Keratinocyte (primary cell): Measurements from ENCODE around the gene EVL. TPM values are rescaled to one million over a fixed set of nuclear protein-coding genes. Genes with fewer than 3 reads are reported as not detected.

ENCODE experiments used
- DNase-seq: peaks from one replicate; pipeline ENCODE4 v3.0.0-alpha.2; 2011; ENCODE audit warnings: low read depth, missing footprints, low spot score
- FAIRE-seq: peaks from 2 replicates; lab custom pipeline; 2011; peaks lifted over from hg19 to GRCh38; lab: Jason Lieb, UNC
- H2AFZ ChIP-seq: 2 replicates; pipeline ENCODE4 v1.6.0; 2012; ENCODE audit warnings: low read length, control low read depth, inconsistent platforms; ENCODE audit not compliant: control insufficient read depth
- H3K27ac ChIP-seq: 2 replicates; pipeline ENCODE4 v1.5.1; 2011; ENCODE audit warnings: low read length; ENCODE audit not compliant: control insufficient read depth, insufficient read depth
- H3K27me3 ChIP-seq: 3 replicates; pipeline ENCODE4 v1.6.0; 2011; ENCODE audit warnings: low read length; ENCODE audit not compliant: control insufficient read depth, insufficient read depth; ENCODE audit errors: extremely low read depth
- H3K36me3 ChIP-seq, 2 experiments: 2 replicates in 1 of 2; 3 replicates in 1 of 2; pipeline ENCODE4 v1.5.1; 2011; ENCODE audit warnings: low read length in 2 of 2, mild to moderate bottlenecking in 1 of 2; ENCODE audit not compliant: control insufficient read depth in 2 of 2, insufficient read depth in 2 of 2; ENCODE audit errors: extremely low read depth in 1 of 2
- H3K4me1 ChIP-seq: 3 replicates; pipeline ENCODE4 v1.5.1; 2011; ENCODE audit warnings: low read length; ENCODE audit not compliant: control insufficient read depth, insufficient read depth; ENCODE audit errors: extremely low read depth
- H3K4me2 ChIP-seq: 3 replicates; pipeline ENCODE4 v1.6.0; 2011; ENCODE audit warnings: low read depth, low read length; ENCODE audit not compliant: control insufficient read depth, insufficient read depth; ENCODE audit errors: extremely low read depth
- H3K4me3 ChIP-seq, 3 experiments: fragments of 200-600 bp in 1 of 3; sonication (generic) in 1 of 3; 2 replicates in 2 of 3; 3 replicates in 1 of 3; pipeline ENCODE4 v1.5.1; 2011 to 2016; ENCODE audit warnings: low read length in 3 of 3, mild to moderate bottlenecking in 3 of 3, control low read depth in 2 of 3, inconsistent platforms in 1 of 3, low read depth in 1 of 3, mixed read lengths in 1 of 3, mixed run types in 1 of 3, moderate library complexity in 1 of 3; ENCODE audit not compliant: control insufficient read depth in 2 of 3, insufficient read depth in 2 of 3; ENCODE audit errors: extremely low read depth in 1 of 3
- H3K79me2 ChIP-seq: 2 replicates; pipeline ENCODE4 v1.6.0; 2012; ENCODE audit warnings: low read length; ENCODE audit not compliant: control insufficient read depth, insufficient read depth
- H3K9ac ChIP-seq: 3 replicates; pipeline ENCODE4 v1.6.0; 2011; ENCODE audit warnings: low read length; ENCODE audit not compliant: control insufficient read depth, insufficient read depth; ENCODE audit errors: extremely low read depth
- H3K9me1 ChIP-seq: 3 replicates; pipeline ENCODE4 v1.6.0; 2011; ENCODE audit warnings: low read length; ENCODE audit not compliant: control insufficient read depth, insufficient read depth; ENCODE audit errors: extremely low read depth
- H3K9me3 ChIP-seq: 2 replicates; pipeline ENCODE4 v1.5.1; 2012; ENCODE audit warnings: low read depth, low read length; ENCODE audit not compliant: control insufficient read depth
- H4K20me1 ChIP-seq: 3 replicates; pipeline ENCODE4 v1.6.0; 2011; ENCODE audit warnings: low read length; ENCODE audit not compliant: control insufficient read depth, insufficient read depth; ENCODE audit errors: extremely low read depth
- CTCF ChIP-seq, 3 experiments: IDR thresholded peaks in 1 of 3; conservative IDR thresholded peaks in 1 of 3; optimal IDR thresholded peaks in 1 of 3; 2 replicates in 2 of 3; 3 replicates in 1 of 3; pipeline versions ENCODE3 to v1.5.1; 2011; ENCODE audit warnings: low read length in 3 of 3, mild to moderate bottlenecking in 3 of 3, moderate library complexity in 2 of 3, control low read depth in 1 of 3, inconsistent platforms in 1 of 3; ENCODE audit not compliant: insufficient read depth in 2 of 3; ENCODE audit errors: extremely low read depth in 1 of 3
- EZH2 ChIP-seq: IDR thresholded peaks from one replicate; pipeline ENCODE4 v1.6.1; 2012; ENCODE audit warnings: inconsistent platforms, mild to moderate bottlenecking, low read length, moderate library complexity
- dilution Hi-C: fragments of 300-500 bp; cut with MboI; formaldehyde crosslinking; loops from one replicate; pipeline ENCODE4 v1.7.0; 2020; ENCODE audit warnings: low sequenced_read_pairs; ENCODE audit not compliant: extremely low pct_ligation_motif_present
- polyA plus RNA-seq, 5 experiments: library from polyadenylated mRNA; depleted of rRNA in 3 of 5; stranded (reverse) in 3 of 5; stranded (forward) in 1 of 5; unstranded in 1 of 5; fragments of >200 nt; gene quantifications; 1 replicate in 1 of 5; 2 replicates in 3 of 5; 3 replicates in 1 of 5; pipeline versions ENCODE4 v1.2.1 to v1.2.3, GENCODE V29; 2011 to 2012; ENCODE audit warnings: missing spikeins in 2 of 5, low read depth in 1 of 5, low replicate concordance in 1 of 5

Gene EVL
- polyA plus RNA-seq, 1 donor (not counting 4 experiments of a cell fraction or from before 2014, with no cell fraction given) = 12.0 TPM

GRCh38 chr14:100041271-100041670 is 24.0 kb upstream of the EVL start:
- H4K20me1 ChIP-seq = no peaks in the 10 kb centered on the region
- no peak for TF ChIP-seq CTCF (optimal IDR thresholded peaks at IDR 0.05 in 1 of 3, IDR thresholded peaks at IDR 0.05 in 1 of 3, conservative IDR thresholded peaks at IDR 0.05 in 1 of 3; ENCODE audit: extremely low read depth in 1 of 3, insufficient read depth in 2 of 3, low read length in 3 of 3)
- TF ChIP-seq EZH2 = no peak
- FAIRE-seq = no peak

DNA sequence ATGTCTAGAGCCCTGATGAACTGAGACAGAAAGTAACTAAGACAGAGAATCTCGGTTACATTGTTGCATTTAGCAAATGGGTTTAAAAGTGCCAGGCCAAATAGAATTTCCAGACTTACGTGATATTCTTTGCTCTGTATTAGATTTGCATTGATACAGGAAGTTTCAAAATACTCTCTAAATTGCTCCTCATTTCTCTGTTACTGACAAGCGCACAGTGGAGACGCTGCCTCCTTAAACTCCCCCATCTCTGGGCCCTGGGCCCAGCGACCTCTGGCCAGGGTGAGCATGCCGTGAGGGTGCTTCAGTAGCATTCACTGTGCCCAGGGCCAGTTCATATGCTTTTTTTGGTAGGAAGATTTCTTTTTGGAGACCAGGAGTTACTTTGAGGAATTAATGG is 22.9 kb upstream of the EVL start:
- Histone ChIP-seq H3K4me2 (no peak overlapping the region), H3K27ac (no peak overlapping the region), H3K9me3 (no peaks in the 10 kb centered on the region), H3K79me2 (no peaks in the 10 kb centered on the region), H4K20me1 (no peaks in the 10 kb centered on the region), H3K9me1 (no peaks in the 10 kb centered on the region), H3K27me3 (no peaks in the 10 kb centered on the region), H3K4me1 (peaks cover 1% of the 10 kb centered on the region), H2AFZ (no peak overlapping the region), H3K4me3 (no peak overlapping the region), H3K36me3 (no peaks in the 10 kb centered on the region), H3K9ac (no peak overlapping the region)
- no peak for TF ChIP-seq EZH2
- TF ChIP-seq CTCF (optimal IDR thresholded peaks at IDR 0.05 in 1 of 3, IDR thresholded peaks at IDR 0.05 in 1 of 3, conservative IDR thresholded peaks at IDR 0.05 in 1 of 3; ENCODE audit: extremely low read depth in 1 of 3, insufficient read depth in 2 of 3, low read length in 3 of 3) = no peak
- FAIRE-seq (no peak), DNase-seq (no peak)
- dilution Hi-C loops = no loop called here

More at GRCh38 chr14:100041271-100041670, 24.0 kb upstream of the EVL start:
- no peaks in the 10 kb centered on the region for H3K27me3 ChIP-seq
- peaks cover 2% of the 10 kb centered on the region for H3K4me1 ChIP-seq
- no peaks in the 10 kb centered on the region for H3K79me2 ChIP-seq
- H3K36me3 ChIP-seq = no peaks in the 10 kb centered on the region
- dilution Hi-C loops = no loop called here
- no peak overlapping the region for H3K4me3 ChIP-seq
- no peak overlapping the region for H3K9ac ChIP-seq
- no peaks in the 10 kb centered on the region for H3K9me1 ChIP-seq
- H3K27ac ChIP-seq = no peak overlapping the region
- H2AFZ ChIP-seq = no peak overlapping the region
- H3K9me3 ChIP-seq = no peaks in the 10 kb centered on the region
- no peak overlapping the region for H3K4me2 ChIP-seq
- DNase-seq = no peak
